ENCODE data around the gene BAHD1.

GRCh38 chr15:40474581-40474980, 33.8 kb downstream of the BAHD1 start:
- TF ChIP-seq EP300 (IDR thresholded peaks at IDR 0.05) (no peak), CTCF (IDR thresholded peaks at IDR 0.05) (no peak), POLR2A (IDR thresholded peaks at IDR 0.05) (no peak)

Measured in ovary (tissue), 3 donors.